GM21447 (cell line): Measurements from ENCODE around the gene ATAD1.
"Not testable (repeated sequence)": the region's sequence is repeated elsewhere in the genome, so short reads cannot be mapped to it uniquely, and the experiment has no call there.

Experiments used
- ATAC-seq: cut with Tn5 transposase; IDR thresholded peaks from one replicate; pipeline ENCODE4 v1.9.1; 2021; ENCODE audit not compliant: unreplicated experiment

ATAD1 gene

GRCh38 chr10:87803831-87804230 is 14.2 kb downstream of the ATAD1 start:
- ATAC-seq, result no peak

- ATAC-seq, result no peak
Measured at GRCh38 chr10:87803328-87803727, 14.7 kb downstream of the ATAD1 start.

- ATAC-seq, result not testable (repeated sequence)
Measured at GRCh38 chr10:87801813-87802435, 16.1 kb downstream of the ATAD1 start.

- ATAC-seq, result no peak
Measured at GRCh38 chr10:87799860-87800259, 18.2 kb downstream of the ATAD1 start.

GRCh38 chr10:87798082-87798481 is 19.9 kb downstream of the ATAD1 start:
- no peak for ATAC-seq

- peak; percentile 51 for ATAC-seq
Measured at GRCh38 chr10:87794285-87794684, 23.7 kb downstream of the ATAD1 start.

- no peak for ATAC-seq
Measured at GRCh38 chr10:87790185-87790584, 27.8 kb downstream of the ATAD1 start.

- no peak for ATAC-seq
Measured at GRCh38 chr10:87786421-87786820, 31.6 kb downstream of the ATAD1 start.

- ATAC-seq, result no peak
Measured at GRCh38 chr10:87782721-87783120, 35.3 kb downstream of the ATAD1 start.

- ATAC-seq, result no peak
Measured at GRCh38 chr10:87781545-87781944, 36.5 kb downstream of the ATAD1 start.

- ATAC-seq, result no peak
Measured at GRCh38 chr10:87776328-87776727, 41.7 kb downstream of the ATAD1 start.

- no peak for ATAC-seq
Measured at GRCh38 chr10:87775766-87776165, 42.3 kb downstream of the ATAD1 start.

GRCh38 chr10:87771871-87772500 is 46.0 kb downstream of the ATAD1 start:
- no peak for ATAC-seq

- ATAC-seq, result no peak
Measured at GRCh38 chr10:87767253-87767652, 50.8 kb downstream of the ATAD1 start.

- no peak for ATAC-seq
Measured at GRCh38 chr10:87765666-87766376, 52.2 kb downstream of the ATAD1 start.

GRCh38 chr10:87764072-87764934 is 53.7 kb downstream of the ATAD1 start:
- ATAC-seq, result no peak

GRCh38 chr10:87763086-87763861 is 54.8 kb downstream of the ATAD1 start:
- no peak for ATAC-seq

GRCh38 chr10:87761892-87762291 is 56.1 kb downstream of the ATAD1 start:
- ATAC-seq, result peak; percentile 80

- no peak for ATAC-seq
Measured at GRCh38 chr10:87761153-87761552, 56.9 kb downstream of the ATAD1 start.

GRCh38 chr10:87760195-87760905 is 57.7 kb downstream of the ATAD1 start:
- no peak for ATAC-seq
